ENCODE measurements around the gene CYLD. TPM values are rescaled to one million over a fixed set of nuclear protein-coding genes. Genes with fewer than 3 reads are reported as not detected.

CYLD gene
- total RNA-seq, 2 donors from 2014 or later, result 16.5 to 27.5 TPM

DNA sequence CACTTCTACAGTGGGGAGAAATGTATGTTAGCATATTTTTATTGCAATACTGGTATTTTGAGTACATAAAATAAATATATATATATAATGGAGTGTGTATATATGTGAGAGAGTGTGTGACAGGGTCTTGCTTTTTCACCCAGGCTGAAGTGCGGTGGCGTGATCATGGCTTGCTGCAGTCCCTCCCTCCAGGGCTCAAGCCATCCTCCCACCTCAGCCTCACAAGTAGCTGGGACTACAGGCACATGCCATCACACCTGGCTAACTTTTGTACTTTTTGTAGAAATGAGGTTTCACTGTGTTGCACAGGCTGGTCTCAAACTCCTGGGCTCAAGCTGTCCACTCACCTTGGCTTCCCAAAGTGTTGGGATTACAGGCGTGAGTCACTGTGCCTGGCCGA is 4.1 kb downstream of the CYLD start:
- H3K27me3 ChIP-seq, result no peaks in the 10 kb centered on the region
- no peaks in the 10 kb centered on the region for H3K36me3 ChIP-seq (replicated peaks in 1 of 2; ENCODE audit: insufficient read depth in 1 of 2, low read depth in 2 of 2)
- ATAC-seq, result no peak
- H3K27ac ChIP-seq, result no peak overlapping the region
- no peak for DNase-seq
- H3K9me3 ChIP-seq, result no peaks in the 10 kb centered on the region
- TF ChIP-seq, protein P1, sequence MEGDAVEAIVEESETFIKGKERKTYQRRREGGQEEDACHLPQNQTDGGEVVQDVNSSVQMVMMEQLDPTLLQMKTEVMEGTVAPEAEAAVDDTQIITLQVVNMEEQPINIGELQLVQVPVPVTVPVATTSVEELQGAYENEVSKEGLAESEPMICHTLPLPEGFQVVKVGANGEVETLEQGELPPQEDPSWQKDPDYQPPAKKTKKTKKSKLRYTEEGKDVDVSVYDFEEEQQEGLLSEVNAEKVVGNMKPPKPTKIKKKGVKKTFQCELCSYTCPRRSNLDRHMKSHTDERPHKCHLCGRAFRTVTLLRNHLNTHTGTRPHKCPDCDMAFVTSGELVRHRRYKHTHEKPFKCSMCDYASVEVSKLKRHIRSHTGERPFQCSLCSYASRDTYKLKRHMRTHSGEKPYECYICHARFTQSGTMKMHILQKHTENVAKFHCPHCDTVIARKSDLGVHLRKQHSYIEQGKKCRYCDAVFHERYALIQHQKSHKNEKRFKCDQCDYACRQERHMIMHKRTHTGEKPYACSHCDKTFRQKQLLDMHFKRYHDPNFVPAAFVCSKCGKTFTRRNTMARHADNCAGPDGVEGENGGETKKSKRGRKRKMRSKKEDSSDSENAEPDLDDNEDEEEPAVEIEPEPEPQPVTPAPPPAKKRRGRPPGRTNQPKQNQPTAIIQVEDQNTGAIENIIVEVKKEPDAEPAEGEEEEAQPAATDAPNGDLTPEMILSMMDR (IDR thresholded peaks at IDR 0.05), result no peak
- peaks cover 19% of the 10 kb centered on the region for H3K4me1 ChIP-seq
- H3K4me3 ChIP-seq, result no peak overlapping the region
- intact Hi-C loops (cut with DNase I), result no loop called here
- 77 to 84% methylated on average over 4 of the region's 4 CpGs for WGBS, 2 donors

DNA sequence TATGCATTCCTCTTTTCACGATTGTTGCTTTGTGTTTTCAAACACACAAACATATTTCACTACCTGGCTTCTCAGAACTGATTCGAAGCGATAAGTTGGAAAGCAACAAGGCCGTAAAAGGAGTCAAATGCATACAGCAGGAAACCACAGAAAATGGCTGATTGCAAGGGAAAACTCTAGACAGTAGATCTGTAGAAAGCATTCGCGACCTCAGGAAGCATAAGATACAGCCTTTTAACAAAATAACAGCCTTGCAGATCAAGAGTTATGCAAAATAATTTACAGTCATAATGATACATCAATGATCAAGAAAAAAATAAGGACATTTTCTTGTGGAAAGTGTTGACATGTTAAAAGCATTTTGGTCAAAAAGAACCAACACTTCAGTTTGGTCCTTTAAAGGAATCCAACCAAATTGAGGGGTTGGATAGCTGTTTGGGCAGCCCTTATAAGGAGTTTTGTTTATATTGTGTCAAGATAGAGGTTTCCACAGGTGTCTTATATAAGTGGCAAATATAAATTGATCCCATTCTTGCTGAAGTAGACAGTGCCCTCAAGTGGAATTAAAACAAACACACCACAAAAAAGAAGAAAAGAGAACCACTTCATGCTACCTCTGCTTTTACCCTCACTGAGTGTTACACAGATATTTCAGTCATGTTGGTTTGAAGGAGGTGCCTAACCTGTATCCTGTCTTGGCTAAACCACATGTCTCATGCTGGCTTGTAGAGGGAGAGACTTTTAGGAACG is 5.5 kb downstream of the CYLD start:
- no peak overlapping the region for H3K27ac ChIP-seq
- intact Hi-C loops (cut with DNase I), result no loop called here
- WGBS, 2 donors, result 57 to 67% methylated on average over 7 of the region's 7 CpGs
- H3K4me1 ChIP-seq, result peaks cover 15% of the 10 kb centered on the region
- H3K4me3 ChIP-seq, result no peak overlapping the region
- no peaks in the 10 kb centered on the region for H3K9me3 ChIP-seq
- no peaks in the 10 kb centered on the region for H3K36me3 ChIP-seq (replicated peaks in 1 of 2; ENCODE audit: insufficient read depth in 1 of 2, low read depth in 2 of 2)
- H3K27me3 ChIP-seq, result no peaks in the 10 kb centered on the region
- no peak for ATAC-seq
- no peak for DNase-seq
- TF ChIP-seq, protein P1 (IDR thresholded peaks at IDR 0.05), result peak in 5 of 7 experiments; percentile 17 to 46 (median 41)
- no peak for TF ChIP-seq POLR2A (IDR thresholded peaks at IDR 0.05)

DNA sequence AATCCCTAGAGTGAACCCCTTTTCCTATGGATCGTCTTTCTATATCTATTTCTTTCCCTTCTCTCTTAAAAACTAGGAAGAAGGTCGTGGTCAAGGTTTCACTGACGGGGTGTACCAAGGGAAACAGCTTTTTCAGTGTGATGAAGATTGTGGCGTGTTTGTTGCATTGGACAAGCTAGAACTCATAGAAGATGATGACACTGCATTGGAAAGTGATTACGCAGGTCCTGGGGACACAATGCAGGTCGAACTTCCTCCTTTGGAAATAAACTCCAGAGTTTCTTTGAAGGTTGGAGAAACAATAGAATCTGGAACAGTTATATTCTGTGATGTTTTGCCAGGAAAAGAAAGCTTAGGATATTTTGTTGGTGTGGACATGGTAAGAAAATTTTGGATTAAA is 9.6 kb downstream of the CYLD start:
- WGBS, 2 donors, result 73 to 81% methylated on average over 6 of the region's 6 CpGs
- Histone ChIP-seq H3K4me1 (peaks cover 7% of the 10 kb centered on the region), H3K27ac (no peak overlapping the region), H3K4me3 (no peak overlapping the region), H3K27me3 (no peaks in the 10 kb centered on the region), H3K9me3 (no peaks in the 10 kb centered on the region), H3K36me3 (replicated peaks in 1 of 2; ENCODE audit: insufficient read depth in 1 of 2, low read depth in 2 of 2) (peaks cover 0 to 2% of the 10 kb centered on the region in 2 donors)
- no peak for DNase-seq
- ATAC-seq, result no peak
- TF ChIP-seq, protein P1 (IDR thresholded peaks at IDR 0.05), result no peak
- no peak for TF ChIP-seq POLR2A (IDR thresholded peaks at IDR 0.05)
- intact Hi-C loops (cut with DNase I), result no loop called here

DNA sequence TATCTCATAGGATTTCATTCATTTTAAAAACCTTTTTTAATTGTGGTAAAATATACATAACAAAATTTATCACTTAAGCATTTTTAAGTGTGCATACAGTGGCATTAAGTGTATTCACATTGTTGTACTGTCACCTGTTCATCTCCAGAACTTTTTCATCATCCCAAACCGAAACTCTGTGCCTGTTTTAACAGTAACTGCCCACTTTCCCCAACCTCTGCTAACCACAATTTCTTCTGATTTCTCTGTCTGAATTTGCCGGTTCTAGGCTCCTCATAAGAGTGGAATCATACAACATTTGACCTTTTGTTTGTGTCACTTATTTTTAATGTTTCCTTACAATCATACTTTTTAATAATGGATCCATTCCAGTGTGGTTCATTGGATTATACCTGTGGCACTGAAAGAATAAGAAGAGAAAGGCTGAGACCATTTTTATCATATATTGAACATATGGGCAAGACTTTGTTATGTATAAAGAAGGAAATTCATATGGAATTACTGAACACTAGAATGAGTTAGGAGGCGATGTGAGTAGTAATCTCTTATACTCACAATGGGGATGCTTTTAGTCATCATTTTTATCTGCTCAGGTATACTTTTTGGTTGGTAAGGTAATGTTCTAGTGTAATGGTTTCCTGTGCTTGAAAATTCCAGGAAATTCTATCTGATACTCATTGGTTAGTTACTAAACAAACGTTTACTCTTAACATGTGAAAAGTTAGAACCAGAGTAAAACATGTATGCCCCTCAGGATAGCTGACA is 10.8 kb downstream of the CYLD start:
- 78% methylated on average over 4 of the region's 4 CpGs for WGBS, 2 donors
- no peak for DNase-seq
- H3K27me3 ChIP-seq, result no peaks in the 10 kb centered on the region
- ATAC-seq, result no peak
- no peaks in the 10 kb centered on the region for H3K9me3 ChIP-seq
- TF ChIP-seq, protein P1 (IDR thresholded peaks at IDR 0.05), result no peak
- TF ChIP-seq POLR2A (IDR thresholded peaks at IDR 0.05), result no peak
- H3K36me3 ChIP-seq (replicated peaks in 1 of 2; ENCODE audit: insufficient read depth in 1 of 2, low read depth in 2 of 2), result peaks cover 0 to 2% of the 10 kb centered on the region in 2 donors
- peaks cover 4% of the 10 kb centered on the region for H3K4me1 ChIP-seq
- no peak overlapping the region for H3K27ac ChIP-seq
- no peak overlapping the region for H3K4me3 ChIP-seq
- intact Hi-C loops (cut with DNase I), result no loop called here
